HepG2 (cell line): ENCODE measurements around the gene ACBD5. TPM values are rescaled to one million over a fixed set of nuclear protein-coding genes. Genes with fewer than 3 reads are reported as not detected.

Source experiments
- ASH2L ChIP-seq: fragments of 300-600, 200-600 bp; sonication (generic); IDR thresholded peaks from 2 replicates; pipeline ENCODE4 v1.7.0; 2017; ENCODE audit warnings: low read depth, mild to moderate bottlenecking, moderate library complexity, mixed read lengths, low read length; ENCODE audit not compliant: insufficient read length
- ATM ChIP-seq: fragments of 450-650 bp; IDR thresholded peaks from 2 replicates; pipeline ENCODE4 v1.7.1; 2017; ENCODE audit warnings: mild to moderate bottlenecking, borderline replicate concordance
- GMEB1 ChIP-seq: sonication (generic); formaldehyde crosslinking; IDR thresholded peaks from 2 replicates; pipeline ENCODE4 v1.5.1; 2020; ENCODE audit warnings: missing genetic modification reagents, mild to moderate bottlenecking, borderline replicate concordance
- HMGXB3 ChIP-seq: sonication (generic); formaldehyde crosslinking; IDR thresholded peaks from 2 replicates; pipeline ENCODE4 v1.4.0; 2020; ENCODE audit warnings: missing genetic modification reagents, borderline replicate concordance
- MEIS1 ChIP-seq: sonication (generic); formaldehyde crosslinking; IDR thresholded peaks from 2 replicates; pipeline ENCODE4 v1.9.0; 2021; ENCODE audit warnings: mild to moderate bottlenecking, missing genetic modification reagents, moderate library complexity, borderline replicate concordance
- RFXANK ChIP-seq: IDR thresholded peaks from 2 replicates; pipeline ENCODE4 v1.6.1; 2016
- TRIM24 ChIP-seq: sonication (generic); formaldehyde crosslinking; IDR thresholded peaks from 2 replicates; pipeline ENCODE4 v1.8.0; 2022; ENCODE audit warnings: mild to moderate bottlenecking, missing genetic modification reagents
- ZNF10 ChIP-seq: sonication (generic); formaldehyde crosslinking; IDR thresholded peaks from 2 replicates; pipeline ENCODE4 v1.4.0; 2020; ENCODE audit warnings: mild to moderate bottlenecking, low read depth, missing genetic modification reagents, borderline replicate concordance
- ZNF501 ChIP-seq: sonication (generic); formaldehyde crosslinking; IDR thresholded peaks from 2 replicates; pipeline ENCODE4 v1.5.1; 2020; ENCODE audit warnings: mild to moderate bottlenecking, moderate library complexity, missing genetic modification reagents
- ZNF503 ChIP-seq: sonication (generic); formaldehyde crosslinking; IDR thresholded peaks from 2 replicates; pipeline ENCODE4 v1.4.0; 2020; ENCODE audit warnings: missing genetic modification reagents
- ZNF609 ChIP-seq: sonication (generic); formaldehyde crosslinking; IDR thresholded peaks from 2 replicates; pipeline ENCODE4 v1.4.0; 2020; ENCODE audit warnings: mild to moderate bottlenecking, missing genetic modification reagents, borderline replicate concordance
- ZNF670 ChIP-seq: sonication (generic); formaldehyde crosslinking; IDR thresholded peaks from 2 replicates; pipeline ENCODE4 v1.8.0; 2022; ENCODE audit warnings: mild to moderate bottlenecking, missing genetic modification reagents, borderline replicate concordance
- ZNF761 ChIP-seq: sonication (generic); formaldehyde crosslinking; conservative IDR thresholded peaks from 2 replicates; pipeline ENCODE4 v1.4.0; 2020; ENCODE audit warnings: mild to moderate bottlenecking, missing genetic modification reagents
- ZNF839 ChIP-seq: sonication (generic); formaldehyde crosslinking; IDR thresholded peaks from 2 replicates; pipeline ENCODE4 v1.4.0; 2020; ENCODE audit warnings: missing genetic modification reagents, mild to moderate bottlenecking, borderline replicate concordance
- ZNF879 ChIP-seq: sonication (generic); formaldehyde crosslinking; IDR thresholded peaks from 2 replicates; pipeline ENCODE4 v1.8.1; 2023; ENCODE audit warnings: missing genetic modification reagents
- polyA plus RNA-seq, 8 experiments: library from polyadenylated mRNA; depleted of rRNA in 3 of 8; stranded (reverse) in 7 of 8; unstranded in 1 of 8; fragments of >200 nt; fragmentation: Illumina TruSeq in 4 of 8; extraction: Trizol in 4 of 8; gene quantifications; 2 replicates each; pipeline versions ENCODE4 v1.2.1 to v1.2.3, GENCODE V29; 2011 to 2016; ENCODE audit warnings: low read depth in 4 of 8, missing spikeins in 1 of 8, mixed read lengths in 1 of 8; ENCODE audit not compliant: insufficient read depth in 1 of 8
- total RNA-seq, 5 experiments: library from RNA; depleted of rRNA; stranded (reverse); fragments of >200 nt; fragmentation: Illumina TruSeq; extraction: Trizol; gene quantifications; 2 replicates each; pipeline ENCODE4 v1.2.3, GENCODE V29; 2016; ENCODE audit warnings: low read depth in 1 of 5

Gene ACBD5
- total and polyA plus RNA-seq, 2 of the 13 experiments (the other 11 are each of a cell fraction or from before 2014, with no cell fraction given) = 10.3 to 14.8 TPM

GRCh38 chr10:27240212-27241009, at the start of gene ACBD5 (continued):
- TF ChIP-seq TRIM24 (CRISPR knock-in tag) (no peak), RFXANK (peak; percentile 18; the same call in 1 of the 2 replicates), ASH2L (peak; percentile 70), MEIS1 (CRISPR knock-in tag) (no peak), ZNF10 (CRISPR knock-in tag) (no peak), ZNF839 (CRISPR knock-in tag) (0 out of 2 replicates have a peak, but pooled peaks have one; percentile 56), ZNF761 (no peak), GMEB1 (CRISPR knock-in tag) (peak; percentile 68; the same call in 1 of the 2 replicates), ATM (no peak), ZNF670 (0 out of 2 replicates have a peak, but pooled peaks have one; percentile 26), ZNF609 (CRISPR knock-in tag) (0 out of 2 replicates have a peak, but pooled peaks have one; percentile 47), ZNF879 (CRISPR knock-in tag) (peak; percentile 71; the same call in 1 of the 2 replicates), ZNF503 (CRISPR knock-in tag) (peak; percentile 55; the same call in 1 of the 2 replicates), HMGXB3 (CRISPR knock-in tag) (no peak), ZNF501 (peak; percentile 69)
